GM18868 (cell line): Measurements from ENCODE around the gene SLCO2A1.

Experiments
- ATAC-seq: cut with Tn5 transposase; IDR thresholded peaks from one replicate; pipeline ENCODE4 v1.9.1; 2021; ENCODE audit warnings: mild to moderate bottlenecking, moderate library complexity; ENCODE audit not compliant: unreplicated experiment

Gene SLCO2A1

GRCh38 chr3:134035836-134036235 is 6.1 kb upstream of the SLCO2A1 start:
- ATAC-seq: no peak

DNA sequence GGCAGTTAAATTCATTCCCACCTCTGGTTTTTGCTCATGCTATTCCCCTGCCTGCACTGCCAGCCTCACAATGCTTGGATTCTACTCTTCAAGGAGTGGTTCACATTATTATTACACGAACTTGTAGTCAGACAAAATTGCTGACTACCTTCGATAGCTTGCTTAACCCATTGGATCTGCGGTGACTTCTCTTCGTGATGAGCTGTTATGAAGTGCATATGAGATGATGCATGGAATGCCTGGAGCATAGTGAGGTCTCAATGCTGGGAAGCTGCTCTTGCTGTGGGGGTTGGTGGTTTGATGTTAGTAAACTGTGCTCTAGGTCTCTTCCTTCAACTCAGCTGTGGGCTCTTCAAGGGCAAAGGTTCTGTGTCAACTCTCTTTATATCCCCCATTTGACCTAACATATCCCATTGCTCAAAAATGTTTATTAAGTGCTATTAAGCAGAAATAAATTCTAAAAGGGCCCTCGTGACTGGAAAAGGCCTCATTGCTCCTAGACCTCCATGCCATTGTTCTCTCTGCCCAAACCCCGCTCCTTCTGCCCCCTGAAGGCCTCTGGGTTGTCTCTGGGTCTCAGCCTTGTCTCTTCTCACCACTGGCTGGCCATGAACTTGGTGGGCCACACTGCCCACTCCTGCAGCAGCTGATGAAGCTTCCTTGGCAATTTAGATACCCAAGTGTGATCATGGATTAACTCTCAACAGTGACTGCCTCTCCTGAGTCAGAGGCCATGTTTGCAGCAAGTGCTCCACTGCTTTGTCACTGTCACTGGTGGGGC is 4.5 kb upstream of the SLCO2A1 start:
- no peak for ATAC-seq

DNA sequence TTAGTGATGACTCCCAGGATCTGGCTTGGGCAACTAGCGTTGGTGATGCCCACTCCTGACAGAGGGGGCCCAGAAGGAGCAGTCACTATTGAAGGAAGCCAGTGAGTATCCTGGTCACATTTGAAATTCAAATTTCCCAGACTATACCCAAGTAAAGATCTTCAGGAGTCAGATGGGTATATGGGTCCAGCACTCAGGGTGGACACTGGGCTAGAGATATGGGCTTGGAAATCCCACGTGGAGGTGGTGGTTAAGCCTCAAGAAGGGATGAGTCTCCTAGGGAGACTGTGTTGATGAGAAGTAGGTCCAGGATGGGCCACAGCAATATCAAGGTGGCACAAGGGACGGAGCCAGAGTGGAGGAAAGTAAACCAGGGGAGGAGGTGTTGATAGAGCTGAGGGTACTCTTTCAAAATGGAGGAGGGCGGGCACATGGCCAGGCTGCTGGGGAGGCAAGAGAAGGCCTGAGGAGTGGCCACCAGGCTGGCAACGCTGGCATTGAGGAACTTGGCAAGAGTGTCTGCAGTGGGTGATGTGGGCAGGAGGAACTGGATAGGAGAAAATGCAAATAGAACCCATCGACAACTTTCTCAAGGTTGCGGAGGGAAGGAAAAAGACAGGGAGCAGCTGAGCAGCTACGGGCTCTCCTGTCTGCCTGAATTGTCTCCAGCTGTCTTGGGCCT is 3.7 kb upstream of the SLCO2A1 start:
- no peak for ATAC-seq

- ATAC-seq: no peak
Measured at GRCh38 chr3:134031348-134031915, 1.7 kb upstream of the SLCO2A1 start.

DNA sequence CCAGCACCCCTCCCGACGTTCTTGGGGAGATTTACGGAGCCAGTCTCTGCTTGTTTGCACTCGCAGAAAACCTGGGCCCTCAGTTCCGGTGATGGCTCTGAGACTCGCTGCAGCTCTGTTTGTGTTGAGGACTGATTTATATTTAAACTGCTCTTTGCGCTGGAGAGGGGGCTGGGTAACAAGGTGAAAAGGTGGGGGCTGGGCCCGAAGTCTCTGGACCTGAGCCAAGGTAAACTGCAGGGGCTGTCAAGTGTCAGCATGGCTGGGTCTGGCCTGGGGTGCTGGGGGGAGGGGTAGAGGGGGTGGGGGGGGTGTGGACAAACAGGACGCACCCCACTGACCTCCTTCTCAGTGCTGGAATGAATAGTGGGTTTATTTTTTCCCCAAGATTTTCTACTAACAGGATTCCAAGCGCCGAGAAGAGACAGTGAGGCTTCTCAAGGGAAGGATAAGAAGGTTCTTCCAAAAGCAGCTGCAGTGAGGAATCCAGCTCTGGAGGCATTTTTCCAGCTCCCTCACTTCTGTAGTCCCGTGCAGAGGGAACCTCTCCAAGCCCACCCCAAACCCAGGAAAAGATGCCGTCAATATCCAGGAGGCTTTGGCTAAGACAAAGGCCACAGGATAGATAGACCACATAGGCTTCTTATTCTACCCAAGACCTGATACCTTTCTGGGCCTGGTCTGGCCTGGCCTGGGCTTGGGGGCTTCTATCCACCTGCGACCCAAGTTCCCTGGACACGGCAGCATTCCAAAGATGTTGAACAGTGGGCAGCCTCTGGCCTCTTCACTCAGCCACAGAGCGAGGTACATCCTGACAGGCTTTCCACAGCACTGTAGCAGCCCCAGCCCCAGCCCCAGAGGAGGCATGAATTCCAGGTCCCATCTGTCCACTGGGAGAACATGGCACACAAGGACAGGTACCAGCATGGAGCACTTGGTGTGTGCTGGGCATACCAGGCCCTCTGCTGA is 938 bp upstream of the SLCO2A1 start:
- ATAC-seq: no peak

DNA sequence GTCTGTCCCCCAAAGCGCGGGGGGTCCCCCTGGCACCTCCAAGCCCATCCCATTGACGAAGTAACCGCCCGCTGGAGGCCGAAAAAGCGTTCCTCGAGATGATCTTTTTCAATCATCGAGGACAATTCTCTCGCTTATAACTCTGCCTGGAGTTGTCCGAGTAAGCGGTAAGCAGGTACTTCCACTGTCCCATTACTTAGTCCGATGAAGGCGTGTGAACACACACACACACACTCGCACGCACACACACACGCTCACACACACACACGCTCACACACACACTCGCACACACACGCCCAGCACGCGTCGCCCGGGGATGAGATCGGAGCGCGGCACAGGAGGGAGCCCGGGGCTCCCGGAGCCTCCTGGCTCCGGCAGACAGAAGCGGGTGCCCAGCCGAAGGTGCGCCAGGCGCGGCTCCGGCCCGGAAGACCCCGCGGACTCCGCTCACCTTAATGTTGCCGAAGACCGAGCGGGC is 430 bp downstream of the SLCO2A1 start:
- ATAC-seq: no peak

DNA sequence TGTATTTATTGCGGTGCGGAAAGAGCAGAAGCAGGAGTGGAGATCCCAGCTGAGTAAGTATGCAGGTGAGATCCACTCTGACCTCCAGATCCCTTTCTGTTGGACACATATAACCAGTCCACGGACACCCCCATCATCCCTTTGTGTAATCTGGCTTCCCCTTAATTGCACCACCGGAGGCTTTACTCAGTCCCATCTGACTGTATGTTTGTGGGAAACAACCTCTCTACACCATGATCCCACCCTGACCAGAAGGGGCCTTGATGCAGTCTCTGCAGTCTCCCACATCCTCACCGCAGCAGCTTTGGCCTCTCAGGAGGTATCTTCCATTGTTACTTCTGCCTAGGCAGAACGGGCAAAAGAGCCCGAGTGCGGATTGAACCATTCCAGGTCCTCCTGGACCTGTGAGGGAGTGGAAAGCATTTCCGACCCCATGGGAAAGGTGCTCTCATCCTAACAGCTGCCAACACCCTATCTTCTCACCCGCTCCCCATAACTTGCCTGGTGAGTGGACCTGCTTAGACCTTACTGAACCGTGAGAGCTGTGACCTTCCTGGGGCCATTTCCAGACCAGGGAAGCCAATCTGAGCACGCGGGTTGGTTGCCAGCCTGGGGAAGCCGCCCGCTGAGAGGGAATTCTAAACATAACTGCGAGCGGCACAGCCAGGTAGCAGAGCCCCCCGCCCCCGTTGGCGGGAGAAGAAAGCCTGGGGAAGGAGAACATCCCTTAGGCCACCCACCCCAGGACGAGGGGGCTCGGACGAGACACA is 1.1 kb downstream of the SLCO2A1 start:
- ATAC-seq: no peak

DNA sequence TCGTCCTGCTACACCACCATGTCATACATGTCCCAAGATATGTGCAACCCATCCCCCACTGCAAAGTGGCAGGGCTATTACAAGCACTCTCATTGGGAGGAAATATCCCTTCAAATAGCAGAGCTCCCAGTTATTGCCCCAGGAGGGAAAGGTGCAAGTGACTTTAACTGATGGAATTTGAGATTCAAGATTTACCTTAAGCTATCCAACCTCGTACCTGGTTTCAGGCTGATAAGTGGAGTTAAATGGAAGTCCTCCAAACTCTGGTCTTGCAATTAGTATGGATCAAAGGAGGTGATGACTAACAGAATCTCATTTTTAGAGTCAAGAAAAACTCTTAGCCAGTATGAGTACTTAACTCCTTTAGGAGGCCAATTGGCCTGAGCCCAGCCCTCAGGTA is 2.1 kb downstream of the SLCO2A1 start:
- ATAC-seq: no peak

DNA sequence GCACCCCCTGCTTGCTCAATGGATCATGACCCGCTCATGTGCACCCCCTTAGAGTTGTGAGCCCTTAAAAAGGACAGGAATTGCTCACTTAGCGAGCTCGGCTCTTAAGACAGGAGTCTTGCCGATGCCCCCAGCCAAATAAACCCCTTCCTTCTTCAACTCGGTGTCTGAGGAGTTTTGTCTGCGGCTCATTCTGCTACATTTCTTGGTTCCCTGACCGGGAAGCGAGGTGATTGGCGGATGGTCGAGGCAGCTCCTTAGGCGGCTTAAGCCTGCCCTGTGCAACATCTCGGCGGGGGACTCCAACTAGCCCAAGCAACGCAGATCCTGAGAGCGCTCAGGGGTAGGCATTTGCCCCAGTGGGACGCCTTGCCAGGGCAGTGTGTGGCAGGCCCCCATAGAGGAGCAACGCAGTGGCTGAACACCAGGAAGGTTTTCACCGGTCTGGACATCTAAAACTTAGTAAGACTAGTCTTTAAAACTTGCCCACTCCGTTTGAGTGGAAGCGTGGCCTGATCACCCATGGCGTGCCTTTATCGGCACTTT is 9.5 kb downstream of the SLCO2A1 start:
- ATAC-seq: no peak

DNA sequence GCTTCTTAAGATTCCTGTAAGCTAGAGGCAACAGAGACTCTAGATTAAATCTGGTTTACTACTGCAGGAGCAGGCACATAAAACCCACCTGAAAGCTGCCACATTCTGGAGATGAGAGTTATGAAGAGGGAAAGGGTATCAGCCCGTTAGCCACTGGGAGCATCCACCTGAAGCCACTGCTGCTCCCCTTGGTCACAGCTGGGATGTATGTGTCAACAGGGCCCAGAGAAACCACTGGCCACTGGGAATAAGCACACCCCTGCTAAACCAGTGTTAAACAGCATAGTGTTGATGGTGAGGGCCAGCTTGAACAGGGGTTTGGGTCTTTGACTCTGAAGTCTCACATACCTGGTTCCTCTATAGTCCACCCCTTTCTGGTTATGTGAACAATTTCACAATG is 10.9 kb downstream of the SLCO2A1 start:
- no peak for ATAC-seq

GRCh38 chr3:134018406-134018805 is 11.3 kb downstream of the SLCO2A1 start:
- ATAC-seq: no peak

GRCh38 chr3:134017490-134017889 is 12.2 kb downstream of the SLCO2A1 start:
- no peak for ATAC-seq

- ATAC-seq: no peak
Measured at GRCh38 chr3:134014270-134014669, 15.5 kb downstream of the SLCO2A1 start.

- ATAC-seq: no peak
Measured at GRCh38 chr3:134013280-134013679, 16.4 kb downstream of the SLCO2A1 start.

DNA sequence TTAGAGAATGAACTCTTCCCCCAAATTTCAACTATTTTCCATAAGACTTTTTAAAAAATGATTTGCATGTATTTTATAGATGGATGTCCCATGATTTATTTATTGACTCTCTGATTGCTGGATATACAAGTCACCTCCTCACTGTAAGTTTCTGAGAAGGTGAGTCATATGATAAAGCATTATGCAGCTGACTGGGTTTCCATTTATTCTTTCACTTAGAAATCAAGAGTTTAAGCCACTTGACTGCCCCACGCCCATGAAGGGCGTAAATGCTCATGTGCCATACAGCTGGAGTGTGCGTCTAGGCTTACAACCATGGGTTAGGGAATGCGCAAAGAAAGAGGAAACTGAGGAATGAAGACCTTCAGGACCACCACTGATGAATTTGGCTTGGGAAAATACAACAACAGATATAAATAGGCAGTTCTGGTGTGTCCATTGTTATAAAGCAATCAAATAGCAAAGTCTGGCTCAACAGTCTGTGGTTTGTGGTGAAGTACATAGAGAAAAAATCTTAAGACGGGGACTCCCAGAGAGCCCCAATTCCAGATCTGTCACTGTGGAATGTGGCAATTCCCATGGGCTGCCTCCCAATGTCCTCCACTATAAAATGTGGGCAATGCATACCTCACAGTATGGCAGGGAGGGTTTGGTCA is 20.3 kb downstream of the SLCO2A1 start:
- no peak for ATAC-seq

GRCh38 chr3:134008630-134009156 is 21.0 kb downstream of the SLCO2A1 start:
- no peak for ATAC-seq

GRCh38 chr3:134007819-134008218 is 21.9 kb downstream of the SLCO2A1 start:
- ATAC-seq: no peak

GRCh38 chr3:134004841-134005240 is 24.9 kb downstream of the SLCO2A1 start:
- ATAC-seq: no peak

- ATAC-seq: no peak
Measured at GRCh38 chr3:134003066-134003465, 26.7 kb downstream of the SLCO2A1 start.
